Body of pancreas (tissue), 4 donors: ENCODE results near the gene CCDC3.

ENCODE experiments used
- CTCF ChIP-seq, 7 experiments: fragments of 450-650 bp in 4 of 7; fragments of 200-600 bp in 3 of 7; sonication (generic) in 3 of 7; IDR thresholded peaks; one replicate each; pipeline ENCODE4 v1.5.1; 2016 to 2019; ENCODE audit warnings: antibody characterized with exemption in 7 of 7
- POLR2A ChIP-seq, 3 donors: fragments of 450-650 bp; IDR thresholded peaks; one replicate each; pipeline ENCODE4 v1.6.1; 2016; ENCODE audit warnings: antibody characterized with exemption in 3 of 3, mild to moderate bottlenecking in 2 of 3

GRCh38 chr10:12999849-13000248, 1.7 kb downstream of the CCDC3 start:
- TF ChIP-seq CTCF (IDR thresholded peaks at IDR 0.05) (no peak), POLR2A (IDR thresholded peaks at IDR 0.05) (no peak)
